H1 (cell line): ENCODE results near the gene MKLN1. TPM values are rescaled to one million over a fixed set of nuclear protein-coding genes. Genes with fewer than 3 reads are reported as not detected.

Experiments
- CTCF ChIA-PET: fragments of 300-600 bp; sonication (Branson Sonifier 250); formaldehyde crosslinking; loops from one replicate; lab custom pipeline; 2021; ENCODE audit not compliant: partially characterized antibody; lab: Charles Lee
- POLR2A ChIA-PET: fragments of 300-600 bp; sonication (Branson Sonifier 250); formaldehyde crosslinking; loops from one replicate; lab custom pipeline; 2021; ENCODE audit warnings: inconsistent platforms; ENCODE audit not compliant: partially characterized antibody; lab: Charles Lee
- DNase-seq, 2 experiments: peaks; one replicate each; pipeline versions ENCODE4 v3.0.0 to v3.0.0-alpha.2; 2010 to 2022; ENCODE audit warnings: low spot score in 2 of 2, low read depth in 1 of 2, mixed read lengths in 1 of 2
- FAIRE-seq: peaks from 2 replicates; lab custom pipeline; 2011; peaks lifted over from hg19 to GRCh38; lab: Jason Lieb, UNC
- H2AFZ ChIP-seq: 2 replicates; pipeline ENCODE4 v1.8.1; 2012; ENCODE audit warnings: low read length, inconsistent platforms
- H2AK5ac ChIP-seq: 2 replicates; pipeline ENCODE4 v1.6.1; 2013; ENCODE audit warnings: low read depth, low read length
- H2BK120ac ChIP-seq: replicated peaks from 2 replicates; pipeline ENCODE3; 2013; ENCODE audit warnings: low read depth, low read length, inconsistent platforms
- H2BK12ac ChIP-seq: 2 replicates; pipeline ENCODE4 v1.6.1; 2013; ENCODE audit warnings: low read depth, low read length
- H2BK15ac ChIP-seq: 2 replicates; pipeline ENCODE4 v1.6.1; 2013; ENCODE audit warnings: low read length
- H2BK20ac ChIP-seq: 2 replicates; pipeline ENCODE4 v1.6.1; 2013; ENCODE audit warnings: low read length
- H2BK5ac ChIP-seq: 2 replicates; pipeline ENCODE4 v1.6.1; 2013; ENCODE audit warnings: low read depth, low read length
- H3K14ac ChIP-seq: 2 replicates; pipeline ENCODE4 v1.6.1; 2013; ENCODE audit warnings: inconsistent platforms; ENCODE audit not compliant: insufficient read length
- H3K18ac ChIP-seq: 2 replicates; pipeline ENCODE4 v1.6.1; 2013; ENCODE audit warnings: low read length; ENCODE audit errors: extremely low read depth
- H3K23ac ChIP-seq: 2 replicates; pipeline ENCODE4 v1.6.1; 2013; ENCODE audit warnings: inconsistent platforms; ENCODE audit not compliant: insufficient read length
- H3K23me2 ChIP-seq: 2 replicates; pipeline ENCODE4 v1.6.1; 2013; ENCODE audit warnings: low read depth, low read length
- H3K27ac ChIP-seq: 2 replicates; pipeline ENCODE4 v1.6.1; 2011; ENCODE audit warnings: low read depth, low read length, inconsistent platforms
- H3K27me3 ChIP-seq, 4 experiments: replicated peaks in 1 of 4; 1 replicate in 1 of 4; 2 replicates in 3 of 4; pipeline versions ENCODE4 v1.6.1 to v1.8.1; 2011 to 2013; ENCODE audit warnings: low read length in 3 of 4, mild to moderate bottlenecking in 3 of 4, inconsistent platforms in 2 of 4, mixed read lengths in 2 of 4, moderate library complexity in 1 of 4; ENCODE audit not compliant: control insufficient read depth in 3 of 4, insufficient read depth in 3 of 4; ENCODE audit errors: extremely low read depth in 1 of 4
- H3K36me3 ChIP-seq, 4 experiments: 2 replicates each; pipeline versions ENCODE4 v1.6.1 to v1.8.1; 2011 to 2013; ENCODE audit warnings: mild to moderate bottlenecking in 4 of 4, low read length in 3 of 4, moderate library complexity in 2 of 4, control low read depth in 1 of 4, inconsistent platforms in 1 of 4; ENCODE audit not compliant: insufficient read depth in 4 of 4, control insufficient read depth in 2 of 4
- H3K4ac ChIP-seq: replicated peaks from 2 replicates; pipeline ENCODE3; 2013; ENCODE audit warnings: low read length, low read depth, mixed read lengths, inconsistent platforms; ENCODE audit not compliant: insufficient read length
- H3K4me1 ChIP-seq, 4 experiments: replicated peaks in 1 of 4; 1 replicate in 1 of 4; 2 replicates in 3 of 4; pipeline versions ENCODE4 v1.6.1 to v1.8.1; 2011 to 2013; ENCODE audit warnings: low read length in 3 of 4, inconsistent platforms in 2 of 4, mixed read lengths in 1 of 4; ENCODE audit not compliant: insufficient read depth in 4 of 4, control insufficient read depth in 3 of 4
- H3K4me2 ChIP-seq, 2 experiments: 2 replicates each; pipeline versions ENCODE4 v1.6.1 to v1.8.1; 2011 to 2013; ENCODE audit warnings: low read depth in 2 of 2, low read length in 2 of 2, control low read depth in 1 of 2, inconsistent platforms in 1 of 2, mild to moderate bottlenecking in 1 of 2; ENCODE audit not compliant: insufficient read depth in 1 of 2
- H3K4me3 ChIP-seq, 4 experiments: fragments of 200-600, 300-600 bp in 1 of 4; sonication (generic), shearing (Covaris generic), sonication (Bioruptor Twin) in 1 of 4; 2 replicates each; pipeline versions ENCODE4 v1.5.1 to v1.8.1; 2011 to 2016; ENCODE audit warnings: low read length in 4 of 4, low read depth in 3 of 4, control low read depth in 2 of 4, inconsistent platforms in 2 of 4, mild to moderate bottlenecking in 2 of 4, mixed read lengths in 1 of 4, moderate library complexity in 1 of 4; ENCODE audit not compliant: insufficient read depth in 2 of 4; ENCODE audit errors: extremely low read depth in 1 of 4
- H3K56ac ChIP-seq: replicated peaks from 2 replicates; pipeline ENCODE3; 2013; ENCODE audit warnings: low read depth, mild to moderate bottlenecking, mixed read lengths, low read length, inconsistent platforms; ENCODE audit not compliant: insufficient read length
- H3K79me1 ChIP-seq: 2 replicates; pipeline ENCODE4 v1.6.1; 2013; ENCODE audit warnings: low read depth, low read length, control low read depth
- H3K79me2 ChIP-seq, 2 experiments: 2 replicates each; pipeline versions ENCODE4 v1.6.1 to v1.8.1; 2012 to 2013; ENCODE audit warnings: low read length in 2 of 2, mild to moderate bottlenecking in 2 of 2, inconsistent platforms in 1 of 2; ENCODE audit not compliant: insufficient read depth in 2 of 2, control insufficient read depth in 1 of 2
- H3K9ac ChIP-seq, 4 experiments: replicated peaks in 1 of 4; 1 replicate in 1 of 4; 2 replicates in 3 of 4; pipeline versions ENCODE4 v1.6.1 to v1.8.1; 2011 to 2013; ENCODE audit warnings: low read depth in 3 of 4, low read length in 3 of 4, control low read depth in 2 of 4, mild to moderate bottlenecking in 2 of 4, moderate library complexity in 2 of 4, inconsistent platforms in 1 of 4; ENCODE audit errors: extremely low read depth in 1 of 4
- H3K9me3 ChIP-seq, 2 experiments: 2 replicates each; pipeline versions ENCODE4 v1.6.1 to v1.8.1; 2012 to 2013; ENCODE audit warnings: mild to moderate bottlenecking in 2 of 2, moderate library complexity in 2 of 2, control low read depth in 1 of 2, inconsistent platforms in 1 of 2, low read depth in 1 of 2, low read length in 1 of 2, mixed read lengths in 1 of 2; ENCODE audit not compliant: insufficient read depth in 2 of 2
- H4K20me1 ChIP-seq, 2 experiments: replicated peaks in 1 of 2; 2 replicates each; pipeline versions ENCODE3 to v1.8.1; 2011 to 2013; ENCODE audit warnings: inconsistent platforms in 2 of 2, low read length in 2 of 2, mild to moderate bottlenecking in 1 of 2; ENCODE audit not compliant: insufficient read depth in 2 of 2, control insufficient read depth in 1 of 2
- H4K5ac ChIP-seq: 2 replicates; pipeline ENCODE4 v1.6.1; 2013; ENCODE audit warnings: low read length, low read depth, mixed read lengths, inconsistent platforms; ENCODE audit not compliant: insufficient read length
- H4K8ac ChIP-seq: 2 replicates; pipeline ENCODE4 v1.8.0; 2013; ENCODE audit warnings: mild to moderate bottlenecking, moderate library complexity, low read length, inconsistent platforms; ENCODE audit not compliant: insufficient read depth; ENCODE audit errors: extremely low read depth
- H4K91ac ChIP-seq: replicated peaks from 2 replicates; pipeline ENCODE3; 2013; ENCODE audit warnings: low read length, mixed read lengths, inconsistent platforms; ENCODE audit not compliant: insufficient read length
- CEBPB ChIP-seq: IDR thresholded peaks from 2 replicates; pipeline ENCODE4 v1.6.1; 2012; ENCODE audit warnings: low read depth, low read length
- WGBS, 2 experiments: shearing (Covaris generic) in 1 of 2; methylation state at CpG; one replicate each; pipeline versions ENCODE4 v1.1.6 to v1.1.7; 2013 to 2015; ENCODE audit warnings: low lambda C conversion rate in 2 of 2, mixed read lengths in 2 of 2, inconsistent platforms in 1 of 2, low coverage in 1 of 2, missing lambda C conversion rate in 1 of 2; ENCODE audit not compliant: insufficient replicate concordance in 2 of 2, insufficient coverage in 1 of 2, insufficient read length in 1 of 2; ENCODE audit errors: extremely low coverage in 1 of 2, missing lambda C conversion rate in 1 of 2; 5-methylcytosine and 5-hydroxymethylcytosine counted together
- polyA plus RNA-seq, 7 experiments: library from polyadenylated mRNA; depleted of rRNA in 3 of 7; stranded (reverse) in 5 of 7; unstranded in 2 of 7; fragments of >200 nt in 5 of 7; fragments of 200-250 nt in 2 of 7; gene quantifications; 1 replicate in 5 of 7; 2 replicates in 1 of 7; 4 replicates in 1 of 7; pipeline versions ENCODE4 v1.2.1 to v1.2.3, GENCODE V29; 2011 to 2013; ENCODE audit warnings: missing spikeins in 2 of 7, mixed read lengths in 2 of 7
- total RNA-seq: library from RNA; stranded (reverse); fragmentation: NEBNext Ultra II Directional; extraction: Animal tissue kit (Norgen Biotek cat#: 25700); gene quantifications from 2 replicates; pipeline ENCODE4 v1.2.1, GENCODE V29; 2021

MKLN1 gene
- total and polyA plus RNA-seq, 2 of the 8 experiments (the other 6 are each of a cell fraction or from before 2014, with no cell fraction given) = 22.3 to 50.9 TPM

DNA sequence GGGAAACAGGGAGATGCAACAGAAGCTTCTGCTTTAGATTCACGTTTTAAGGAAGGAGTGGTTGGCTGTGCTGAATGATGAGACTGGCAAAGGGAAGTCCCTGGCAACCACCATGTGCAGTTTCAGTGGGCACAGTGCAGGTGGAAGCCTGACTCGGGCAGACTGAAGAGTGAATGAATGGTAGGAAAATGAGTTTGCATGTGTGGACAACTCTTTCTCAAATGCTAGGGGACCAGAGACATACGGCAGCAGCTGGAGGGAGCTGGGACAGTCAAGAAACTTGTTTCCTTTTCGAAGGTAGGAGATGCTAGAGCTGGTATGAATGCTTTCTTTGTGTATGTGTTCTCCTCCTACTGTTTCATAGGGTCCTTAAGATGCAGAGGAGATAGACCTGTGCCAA, 199.8 kb downstream of the MKLN1 start:
- H2AFZ ChIP-seq = no peak overlapping the region
- H3K36me3 ChIP-seq = peaks cover 0 to 57% (median 6%) of the 10 kb centered on the region in 4 experiments; a peak in 5 of 8 replicates
- no peak for DNase-seq
- H3K4ac ChIP-seq = no peak overlapping the region
- no peak overlapping the region for H3K27ac ChIP-seq
- H3K27me3 ChIP-seq = no peaks in the 10 kb centered on the region
- no peak overlapping the region for H2BK12ac ChIP-seq
- H3K23ac ChIP-seq = no peak overlapping the region
- ChIA-PET CTCF (interaction anchor here (0.6 to 2.3 kb wide), 7 partner anchors 10 to 882 kb away, joined by 3 to 11 read pairs (median 4); no protein-coding TSS in a partner anchor), POLR2A (interaction anchor here (0.7 to 1.0 kb wide), 2 partner anchors 11 to 19 kb away, joined by 3 to 5 read pairs; no protein-coding TSS in a partner anchor)
- 0 out of 2 replicates have a peak overlapping the region, but pooled peaks have one; percentile 21 for H2BK5ac ChIP-seq
- no peak overlapping the region for H3K14ac ChIP-seq
- no peaks in the 10 kb centered on the region for H3K23me2 ChIP-seq
- H2AK5ac ChIP-seq = no peak overlapping the region
- H2BK20ac ChIP-seq = no peak overlapping the region
- no peak overlapping the region for H3K18ac ChIP-seq
- H2BK120ac ChIP-seq = no peak overlapping the region
- no peak for TF ChIP-seq CEBPB
- H3K9me3 ChIP-seq = no peaks in the 10 kb centered on the region
- no peak overlapping the region for H2BK15ac ChIP-seq
- H3K56ac ChIP-seq = no peak overlapping the region
- H4K8ac ChIP-seq = no peak overlapping the region
- peaks cover 3 to 27% (median 21%) of the 10 kb centered on the region in 4 experiments for H3K4me1 ChIP-seq
- peaks cover 14% of the 10 kb centered on the region for H3K79me1 ChIP-seq
- no peak overlapping the region for H4K91ac ChIP-seq
- peaks cover 34 to 95% of the 10 kb centered on the region in 2 experiments; a peak in 3 of 4 replicates for H3K79me2 ChIP-seq
- no peak overlapping the region; a peak in 1 of 7 replicates for H3K9ac ChIP-seq
- H3K4me3 ChIP-seq = no peak overlapping the region
- H4K5ac ChIP-seq = no peak overlapping the region
- peak overlapping the region in 1 of 2 experiments; percentile 10; a peak in 1 of 4 replicates for H3K4me2 ChIP-seq
- H4K20me1 ChIP-seq = peaks cover 43 to 51% of the 10 kb centered on the region in 2 experiments
- WGBS, 2 experiments = 67% methylated on average over 4 of the region's 4 CpGs; no CpG with 5 or more reads in 1 of the 2 experiments
- no peak for FAIRE-seq
